Measurements from ENCODE around the gene TXNRD2.

The TXNRD2 gene

DNA sequence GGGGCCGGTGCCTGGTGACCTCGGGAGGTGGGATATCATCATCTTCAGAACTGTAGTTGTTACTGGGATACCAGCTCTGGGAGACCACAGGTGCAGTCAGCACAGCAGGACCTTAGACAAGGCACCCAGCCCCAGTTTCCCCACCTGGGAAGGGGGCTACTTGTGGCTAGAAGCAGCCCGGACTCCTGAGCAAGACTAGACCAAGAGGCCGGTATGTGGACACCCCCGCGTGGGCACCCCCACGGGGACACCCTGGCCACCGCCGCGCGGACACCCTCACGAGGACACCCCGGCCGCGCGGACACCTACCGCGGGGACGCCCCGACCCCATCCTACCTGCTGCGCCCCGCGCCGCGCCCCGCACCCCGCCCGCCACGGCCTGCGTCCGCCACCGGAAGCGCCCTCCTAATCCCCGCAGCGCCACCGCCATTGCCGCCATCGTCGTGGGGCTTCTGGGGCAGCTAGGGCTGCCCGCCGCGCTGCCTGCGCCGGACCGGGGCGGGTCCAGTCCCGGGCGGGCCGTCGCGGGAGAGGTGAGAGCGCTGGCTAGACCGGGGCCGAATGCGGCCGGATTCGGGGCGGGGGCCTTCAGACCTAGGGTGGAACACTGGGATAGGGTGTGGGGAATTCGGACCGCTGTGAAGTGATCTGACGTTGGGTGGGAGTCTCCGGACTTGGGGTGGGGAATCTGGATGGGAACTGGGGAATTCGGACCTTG, at the start of gene TXNRD2, which contains the start of gene COMT:
TSS of gene TXNRD2 (minus strand) at position 454 of the 718 bp plus-strand sequence. CDS start at position 439, 15 bp downstream.
TSS of gene COMT (plus strand) at position 408 of the 718 bp plus-strand sequence. CDS start 20,755 bp downstream, outside the sequence.
- Histone ChIP-seq H3K4me3 (ENCODE audit: low read length) (peak within 1 kb of the TSS; percentile 97), H3K36me3 (ENCODE audit: control insufficient read depth, insufficient read depth, low read length, severe bottlenecking) (no peaks in the 10 kb centered on the region), H3K27me3 (replicated peaks; ENCODE audit: control insufficient read depth, insufficient read depth, low read length) (no peaks in the 10 kb centered on the region), H3K9ac (ENCODE audit: low read length) (peak within 1 kb of the TSS; percentile 99), H3K4me1 (ENCODE audit: control insufficient read depth, insufficient read depth, low read length) (peaks cover 31% of the 10 kb centered on the region), H3K9me3 (ENCODE audit: control insufficient read depth, low read length) (no peaks in the 10 kb centered on the region)
- peak; percentile 88 for DNase-seq (ENCODE audit: low read depth)

DNA sequence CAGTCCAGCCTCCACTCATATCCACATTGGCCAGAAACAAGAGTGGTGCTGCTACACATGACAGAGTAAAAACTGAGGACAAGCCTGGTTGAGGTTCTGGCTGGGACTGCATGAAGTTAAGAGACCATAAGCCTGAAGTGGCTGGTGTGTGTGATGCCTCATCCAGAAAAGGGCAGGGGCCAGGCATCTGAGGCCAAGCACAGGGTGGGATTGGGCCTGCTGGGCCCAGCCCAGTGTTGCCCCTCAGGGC, 49.7 kb upstream of the TXNRD2 start:
- no peak overlapping the region for H3K9ac ChIP-seq (ENCODE audit: low read length)
- peaks cover 13% of the 10 kb centered on the region for H3K4me1 ChIP-seq (ENCODE audit: control insufficient read depth, insufficient read depth, low read length)
- DNase-seq (ENCODE audit: low read depth), result no peak
- H3K9me3 ChIP-seq (ENCODE audit: control insufficient read depth, low read length), result no peaks in the 10 kb centered on the region
- H3K4me3 ChIP-seq (ENCODE audit: low read length), result no peak overlapping the region
- H3K27me3 ChIP-seq (replicated peaks; ENCODE audit: control insufficient read depth, insufficient read depth, low read length), result no peaks in the 10 kb centered on the region
- no peaks in the 10 kb centered on the region for H3K36me3 ChIP-seq (ENCODE audit: control insufficient read depth, insufficient read depth, low read length, severe bottlenecking)

DNA sequence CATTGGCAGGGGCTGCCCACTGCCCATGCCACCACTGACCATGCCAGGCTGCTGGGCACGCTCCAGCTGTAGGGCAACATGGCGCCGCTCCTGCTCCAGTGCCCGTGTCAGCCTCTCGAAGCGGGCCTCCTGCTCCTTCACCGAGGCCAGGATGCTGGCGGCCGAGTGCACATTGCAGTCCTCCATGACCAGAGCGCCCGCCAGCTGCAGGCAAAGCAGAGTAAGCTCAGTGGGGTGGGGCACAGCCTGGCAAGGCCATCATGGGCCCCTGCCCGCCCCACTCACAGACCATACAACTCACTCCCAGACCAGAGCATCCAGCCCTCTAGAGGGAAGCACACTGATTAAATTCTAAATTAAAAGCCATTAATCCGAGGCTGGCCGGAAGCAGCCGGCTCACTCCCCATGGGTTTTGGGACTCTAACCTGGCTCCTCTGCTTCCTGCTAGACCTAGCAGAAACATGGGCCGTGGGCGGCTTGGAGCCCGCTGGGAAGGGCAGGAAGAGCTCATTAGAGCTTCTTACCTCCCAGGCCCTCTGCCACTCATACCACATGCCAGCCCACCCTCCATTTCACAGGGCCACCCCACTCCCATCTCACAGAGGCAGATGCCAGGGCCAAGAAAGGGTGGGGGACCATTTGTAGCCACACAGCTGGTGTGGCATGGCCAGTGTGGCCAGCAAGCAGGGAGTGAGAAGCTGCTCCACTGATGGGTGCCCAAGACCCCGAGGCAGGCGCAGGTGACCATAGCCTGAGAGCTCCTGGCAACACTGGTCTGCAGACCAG, 49.2 kb upstream of the TXNRD2 start:
- H3K9ac ChIP-seq (ENCODE audit: low read length), result no peak overlapping the region
- peaks cover 8% of the 10 kb centered on the region for H3K4me1 ChIP-seq (ENCODE audit: control insufficient read depth, insufficient read depth, low read length)
- DNase-seq (ENCODE audit: low read depth), result no peak
- H3K27me3 ChIP-seq (replicated peaks; ENCODE audit: control insufficient read depth, insufficient read depth, low read length), result no peaks in the 10 kb centered on the region
- no peaks in the 10 kb centered on the region for H3K36me3 ChIP-seq (ENCODE audit: control insufficient read depth, insufficient read depth, low read length, severe bottlenecking)
- H3K4me3 ChIP-seq (ENCODE audit: low read length), result no peak overlapping the region
- H3K9me3 ChIP-seq (ENCODE audit: control insufficient read depth, low read length), result no peaks in the 10 kb centered on the region

DNA sequence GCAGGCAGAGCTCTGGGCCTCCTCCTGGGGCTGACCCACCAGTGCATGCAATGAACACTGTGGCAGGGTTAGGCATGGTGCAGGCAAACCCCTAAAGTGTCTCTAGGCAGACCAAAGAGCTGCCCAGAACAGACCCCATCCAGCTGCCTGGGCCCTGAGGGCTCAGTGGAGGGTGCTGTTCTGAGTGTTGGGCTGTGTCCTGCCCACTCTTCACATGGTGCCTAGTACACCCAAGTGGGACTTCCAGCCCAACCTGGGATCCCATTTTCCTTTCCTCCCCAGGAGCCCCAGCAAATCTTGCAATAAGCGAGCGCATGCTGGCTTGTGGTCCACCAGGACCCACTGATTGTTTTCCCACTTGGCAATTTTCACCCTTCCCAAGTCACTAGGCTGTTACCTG, 48.6 kb upstream of the TXNRD2 start:
- Histone ChIP-seq H3K27me3 (replicated peaks; ENCODE audit: control insufficient read depth, insufficient read depth, low read length) (no peaks in the 10 kb centered on the region), H3K36me3 (ENCODE audit: control insufficient read depth, insufficient read depth, low read length, severe bottlenecking) (no peaks in the 10 kb centered on the region), H3K9ac (ENCODE audit: low read length) (no peak overlapping the region), H3K4me3 (ENCODE audit: low read length) (no peak overlapping the region), H3K9me3 (ENCODE audit: control insufficient read depth, low read length) (no peaks in the 10 kb centered on the region), H3K4me1 (ENCODE audit: control insufficient read depth, insufficient read depth, low read length) (peaks cover 2% of the 10 kb centered on the region)
- no peak for DNase-seq (ENCODE audit: low read depth)

DNA sequence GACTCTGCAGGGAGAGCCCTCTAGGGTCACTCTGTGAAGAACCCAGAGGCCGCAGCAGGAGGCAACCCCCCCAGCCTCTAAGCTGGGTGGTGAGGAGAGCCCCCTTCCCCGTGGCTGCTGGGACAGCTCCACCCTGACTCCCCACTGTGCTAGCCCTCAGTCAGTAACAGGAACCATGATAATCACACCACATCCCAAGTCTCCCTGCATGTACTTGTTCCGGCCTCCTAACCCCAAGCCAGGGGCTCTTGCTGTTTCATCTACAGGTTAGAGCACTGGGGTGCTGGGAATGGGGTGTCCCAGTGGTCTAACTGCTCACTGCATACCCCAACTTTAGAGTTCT, 48.1 kb upstream of the TXNRD2 start:
- no peaks in the 10 kb centered on the region for H3K9me3 ChIP-seq (ENCODE audit: control insufficient read depth, low read length)
- no peak overlapping the region for H3K4me3 ChIP-seq (ENCODE audit: low read length)
- no peaks in the 10 kb centered on the region for H3K4me1 ChIP-seq (ENCODE audit: control insufficient read depth, insufficient read depth, low read length)
- H3K27me3 ChIP-seq (replicated peaks; ENCODE audit: control insufficient read depth, insufficient read depth, low read length), result no peaks in the 10 kb centered on the region
- no peaks in the 10 kb centered on the region for H3K36me3 ChIP-seq (ENCODE audit: control insufficient read depth, insufficient read depth, low read length, severe bottlenecking)
- no peak for DNase-seq (ENCODE audit: low read depth)
- H3K9ac ChIP-seq (ENCODE audit: low read length), result no peak overlapping the region

DNA sequence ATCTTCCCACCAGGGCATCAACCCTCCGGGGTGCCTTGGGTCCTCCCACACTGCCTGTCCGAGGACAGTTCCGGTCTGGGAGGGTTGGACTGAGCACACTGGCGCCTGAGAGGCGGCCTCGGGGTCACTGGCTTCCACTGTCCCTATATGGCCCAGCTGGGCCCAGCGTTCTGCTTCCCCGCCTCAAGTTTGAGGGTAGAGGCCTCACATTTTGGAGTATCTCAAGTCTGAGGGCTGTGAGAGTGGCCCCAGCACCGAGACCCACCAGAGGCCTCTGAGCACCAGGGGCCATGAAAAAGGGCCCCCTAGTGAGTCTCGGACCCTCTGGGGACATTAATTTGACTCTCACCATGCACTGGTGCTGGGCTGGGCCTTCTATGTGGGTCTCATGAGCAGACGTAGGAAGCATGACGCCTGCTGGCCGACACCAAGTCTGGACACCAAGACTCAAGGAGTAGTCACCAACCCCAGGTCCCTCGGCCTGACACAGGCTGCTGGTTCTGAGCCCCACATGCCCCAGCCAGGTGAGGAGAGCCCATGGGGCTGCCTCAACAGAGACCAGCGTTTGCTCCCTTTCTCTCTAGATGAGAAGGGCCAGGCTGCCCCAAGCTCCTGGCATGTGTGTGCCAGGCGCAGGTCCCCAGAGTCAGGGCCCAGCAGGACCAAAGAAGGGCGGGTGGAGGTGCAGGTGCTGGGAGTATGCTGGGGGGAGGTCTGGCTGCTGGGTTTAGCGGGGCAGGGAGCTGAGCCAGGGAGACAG, 47.5 kb upstream of the TXNRD2 start:
- H3K36me3 ChIP-seq (ENCODE audit: control insufficient read depth, insufficient read depth, low read length, severe bottlenecking), result no peaks in the 10 kb centered on the region
- no peaks in the 10 kb centered on the region for H3K9me3 ChIP-seq (ENCODE audit: control insufficient read depth, low read length)
- H3K4me3 ChIP-seq (ENCODE audit: low read length), result no peak overlapping the region
- H3K9ac ChIP-seq (ENCODE audit: low read length), result no peak overlapping the region
- no peaks in the 10 kb centered on the region for H3K4me1 ChIP-seq (ENCODE audit: control insufficient read depth, insufficient read depth, low read length)
- H3K27me3 ChIP-seq (replicated peaks; ENCODE audit: control insufficient read depth, insufficient read depth, low read length), result no peaks in the 10 kb centered on the region
- DNase-seq (ENCODE audit: low read depth), result no peak

DNA sequence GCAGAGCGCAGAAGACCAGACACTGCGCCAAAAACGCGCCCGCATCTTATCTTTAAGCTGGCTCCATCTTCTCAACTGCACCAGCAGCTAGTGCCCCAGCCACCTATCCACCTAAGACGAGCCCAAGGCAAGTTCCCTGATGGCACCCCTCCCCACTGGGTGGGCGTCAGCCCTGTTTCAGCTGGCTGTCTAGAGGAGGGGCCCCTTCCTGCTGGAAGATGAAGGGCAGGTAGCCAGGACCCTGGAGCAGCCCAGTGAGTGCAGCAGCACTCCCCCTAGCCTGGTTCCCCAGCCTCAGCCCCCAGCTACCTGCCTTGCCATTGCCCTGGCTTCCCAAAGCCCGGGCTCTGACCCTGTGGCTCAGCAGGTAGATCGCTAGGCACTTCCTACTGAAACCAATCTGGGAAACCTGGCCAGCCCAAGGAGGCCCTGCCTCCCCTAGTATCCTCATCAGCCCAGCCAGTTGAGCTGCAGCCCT, 46.8 kb upstream of the TXNRD2 start:
- Histone ChIP-seq H3K9ac (ENCODE audit: low read length) (no peak overlapping the region), H3K4me3 (ENCODE audit: low read length) (no peak overlapping the region), H3K36me3 (ENCODE audit: control insufficient read depth, insufficient read depth, low read length, severe bottlenecking) (no peaks in the 10 kb centered on the region), H3K27me3 (replicated peaks; ENCODE audit: control insufficient read depth, insufficient read depth, low read length) (no peaks in the 10 kb centered on the region), H3K4me1 (ENCODE audit: control insufficient read depth, insufficient read depth, low read length) (no peaks in the 10 kb centered on the region), H3K9me3 (ENCODE audit: control insufficient read depth, low read length) (no peaks in the 10 kb centered on the region)
- DNase-seq (ENCODE audit: low read depth), result no peak

DNA sequence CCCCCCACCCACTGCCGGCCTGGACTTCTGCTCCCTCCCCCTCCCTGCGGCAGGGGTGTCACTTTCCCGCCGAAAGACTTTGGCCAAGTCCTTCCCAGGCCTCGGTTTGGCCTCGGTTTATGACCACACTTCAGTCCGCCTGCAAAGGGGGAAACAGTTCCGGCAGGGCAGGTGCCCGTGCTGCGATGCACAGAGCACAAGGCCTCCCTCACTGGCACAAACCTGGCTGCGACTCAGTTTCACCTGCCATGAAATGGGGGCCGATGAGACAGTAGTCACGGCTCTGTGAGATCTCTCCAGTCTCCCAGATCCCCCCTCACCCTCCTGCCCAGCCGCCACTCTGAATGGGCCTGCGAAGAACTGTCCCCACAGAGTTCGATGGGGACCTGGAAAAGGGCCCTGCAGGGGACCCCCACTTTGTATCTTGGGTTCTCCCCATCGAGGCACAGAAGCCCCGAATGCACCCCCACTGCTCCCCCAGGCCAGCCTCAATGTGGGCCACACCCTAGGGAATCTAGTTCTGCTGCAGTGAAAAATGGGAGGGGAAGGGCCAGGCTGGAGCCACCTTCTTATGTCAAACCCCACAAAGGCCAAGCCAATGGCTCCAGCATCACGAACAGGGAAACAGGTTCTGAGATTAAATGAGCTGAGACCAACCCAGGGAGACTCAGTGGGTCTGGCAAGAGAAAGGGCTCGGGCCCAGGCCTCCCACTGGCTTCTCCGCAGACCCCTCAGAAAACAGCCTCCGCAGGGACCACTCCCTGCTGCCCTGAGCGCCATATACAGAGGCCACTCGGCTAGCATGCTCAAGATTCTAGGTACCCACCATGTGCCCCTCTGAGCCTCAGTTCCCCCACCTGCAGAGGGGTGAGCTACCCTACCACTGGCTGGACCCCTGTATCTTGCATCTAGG, 46.0 kb upstream of the TXNRD2 start:
- Histone ChIP-seq H3K27me3 (replicated peaks; ENCODE audit: control insufficient read depth, insufficient read depth, low read length) (no peaks in the 10 kb centered on the region), H3K36me3 (ENCODE audit: control insufficient read depth, insufficient read depth, low read length, severe bottlenecking) (no peaks in the 10 kb centered on the region), H3K4me3 (ENCODE audit: low read length) (no peak overlapping the region), H3K9me3 (ENCODE audit: control insufficient read depth, low read length) (no peaks in the 10 kb centered on the region), H3K4me1 (ENCODE audit: control insufficient read depth, insufficient read depth, low read length) (no peaks in the 10 kb centered on the region), H3K9ac (ENCODE audit: low read length) (no peak overlapping the region)
- no peak for DNase-seq (ENCODE audit: low read depth)

DNA sequence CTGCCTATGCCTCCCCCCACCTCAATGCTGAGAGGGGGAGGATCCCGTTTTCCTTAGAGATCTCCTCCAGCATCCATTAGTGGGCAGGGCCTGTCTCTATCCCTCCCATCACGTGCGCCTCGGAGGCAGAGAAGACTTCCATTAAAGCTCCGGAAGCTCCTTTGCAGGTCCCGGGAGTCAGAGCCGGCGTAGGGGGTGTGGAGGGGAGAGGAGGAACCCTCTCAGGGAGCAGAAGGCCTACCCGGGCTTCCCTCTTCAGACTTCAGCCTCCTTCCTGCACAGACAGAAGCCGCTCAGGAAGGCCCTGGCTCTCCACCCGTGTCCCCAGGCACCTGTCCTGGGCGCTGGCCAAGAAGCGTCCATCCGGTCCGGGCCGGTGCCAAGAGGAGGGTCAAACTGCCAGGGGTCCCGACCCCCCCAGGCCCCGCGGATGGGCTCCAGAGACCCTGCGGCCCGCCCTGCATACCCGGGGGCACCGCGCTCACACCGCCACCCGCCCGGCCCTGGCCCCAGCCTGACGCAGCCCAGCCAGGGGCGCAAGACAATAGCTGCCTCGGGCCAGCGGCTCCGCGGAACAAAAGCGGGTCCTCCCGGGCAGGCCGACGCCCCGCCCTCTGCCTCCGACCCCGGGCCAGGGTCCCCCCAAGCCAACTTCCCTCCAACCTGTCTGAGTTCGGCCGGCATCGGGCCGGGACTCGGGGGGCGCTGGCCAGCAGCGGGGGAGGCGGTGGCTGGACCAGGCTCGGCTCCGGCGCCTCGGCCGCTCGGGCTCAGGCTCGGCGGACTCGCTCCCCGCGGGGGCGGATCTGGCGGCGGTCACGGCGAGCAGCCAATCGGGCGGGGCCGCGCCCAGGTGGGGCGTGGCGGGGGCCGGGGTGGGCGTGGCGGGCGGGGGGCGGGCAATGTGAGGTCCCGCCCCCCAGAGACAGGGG, 45.1 kb upstream of the TXNRD2 start:
- H3K27me3 ChIP-seq (replicated peaks; ENCODE audit: control insufficient read depth, insufficient read depth, low read length), result no peaks in the 10 kb centered on the region
- H3K4me3 ChIP-seq (ENCODE audit: low read length), result peak overlapping the region; percentile 77
- no peaks in the 10 kb centered on the region for H3K36me3 ChIP-seq (ENCODE audit: control insufficient read depth, insufficient read depth, low read length, severe bottlenecking)
- no peaks in the 10 kb centered on the region for H3K4me1 ChIP-seq (ENCODE audit: control insufficient read depth, insufficient read depth, low read length)
- no peaks in the 10 kb centered on the region for H3K9me3 ChIP-seq (ENCODE audit: control insufficient read depth, low read length)
- peak; percentile 93 for DNase-seq (ENCODE audit: low read depth)
- peak overlapping the region; percentile 80 for H3K9ac ChIP-seq (ENCODE audit: low read length)

DNA sequence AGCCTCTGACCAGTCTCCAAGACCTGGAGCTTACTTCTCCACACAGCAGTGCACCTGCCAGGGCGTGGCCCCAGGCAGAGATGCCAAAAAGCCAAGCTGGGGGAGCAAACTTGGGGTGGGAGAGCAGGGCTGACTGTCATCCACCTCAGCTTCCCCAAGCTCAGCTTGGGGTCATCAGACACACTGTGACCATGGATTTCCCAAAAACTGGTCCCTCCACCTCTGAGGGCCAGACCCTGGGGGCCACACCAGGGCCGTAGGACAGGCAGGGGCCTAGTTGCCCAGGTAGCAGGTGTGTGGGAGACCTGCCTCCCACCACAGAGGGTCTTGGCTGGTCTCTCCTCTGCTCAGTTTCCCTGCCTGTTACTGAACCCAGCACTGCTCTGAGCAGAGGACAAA, 44.4 kb upstream of the TXNRD2 start:
- H3K4me1 ChIP-seq (ENCODE audit: control insufficient read depth, insufficient read depth, low read length), result no peaks in the 10 kb centered on the region
- no peaks in the 10 kb centered on the region for H3K9me3 ChIP-seq (ENCODE audit: control insufficient read depth, low read length)
- no peak for DNase-seq (ENCODE audit: low read depth)
- no peaks in the 10 kb centered on the region for H3K36me3 ChIP-seq (ENCODE audit: control insufficient read depth, insufficient read depth, low read length, severe bottlenecking)
- H3K9ac ChIP-seq (ENCODE audit: low read length), result peak overlapping the region; percentile 80
- H3K27me3 ChIP-seq (replicated peaks; ENCODE audit: control insufficient read depth, insufficient read depth, low read length), result no peaks in the 10 kb centered on the region
- peak overlapping the region; percentile 77 for H3K4me3 ChIP-seq (ENCODE audit: low read length)

All from adipocyte (in vitro differentiated cells).